ENCODE measurements around the gene NVL.
"Not testable (repeated sequence)": the region's sequence is repeated elsewhere in the genome, so short reads cannot be mapped to it uniquely, and the experiment has no call there.

NVL gene

DNA sequence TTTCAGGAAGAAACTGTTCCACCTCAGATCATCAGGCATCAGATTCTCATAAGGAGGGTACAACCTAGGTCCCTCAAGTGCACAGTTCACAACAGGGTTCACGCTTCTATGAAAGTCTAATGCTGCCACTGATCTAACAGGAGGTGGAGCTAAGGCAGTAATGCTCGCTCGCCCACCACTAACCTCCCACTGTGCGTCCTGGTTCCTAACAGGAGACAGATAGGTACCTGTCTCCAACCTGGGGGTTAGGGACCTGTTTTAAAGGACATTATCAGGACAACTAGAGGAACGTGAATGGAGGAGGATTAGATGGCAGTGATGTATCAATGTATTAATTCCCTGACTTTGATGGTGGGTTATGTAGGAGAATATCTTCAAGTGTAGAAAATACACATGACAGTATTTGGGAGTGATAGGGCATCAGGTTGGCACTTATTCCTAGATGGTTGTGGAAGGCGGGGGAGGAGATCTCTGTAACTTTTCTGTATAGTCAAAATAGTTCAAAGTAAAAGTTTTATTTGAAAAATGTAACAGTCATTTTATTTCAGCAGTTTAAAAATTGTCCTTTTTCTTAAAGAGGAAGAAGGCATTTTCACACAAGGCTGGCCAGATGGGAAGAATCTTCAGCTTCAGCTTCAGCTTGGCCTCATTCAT, 103.0 kb downstream of the NVL start:
- DNase-seq, result no peak

- DNase-seq, result no peak
Observed at GRCh38 chr1:224223819-224224714, 105.9 kb downstream of the NVL start.

- no peak for DNase-seq
Observed at GRCh38 chr1:224219612-224220059, 110.3 kb downstream of the NVL start.

DNA sequence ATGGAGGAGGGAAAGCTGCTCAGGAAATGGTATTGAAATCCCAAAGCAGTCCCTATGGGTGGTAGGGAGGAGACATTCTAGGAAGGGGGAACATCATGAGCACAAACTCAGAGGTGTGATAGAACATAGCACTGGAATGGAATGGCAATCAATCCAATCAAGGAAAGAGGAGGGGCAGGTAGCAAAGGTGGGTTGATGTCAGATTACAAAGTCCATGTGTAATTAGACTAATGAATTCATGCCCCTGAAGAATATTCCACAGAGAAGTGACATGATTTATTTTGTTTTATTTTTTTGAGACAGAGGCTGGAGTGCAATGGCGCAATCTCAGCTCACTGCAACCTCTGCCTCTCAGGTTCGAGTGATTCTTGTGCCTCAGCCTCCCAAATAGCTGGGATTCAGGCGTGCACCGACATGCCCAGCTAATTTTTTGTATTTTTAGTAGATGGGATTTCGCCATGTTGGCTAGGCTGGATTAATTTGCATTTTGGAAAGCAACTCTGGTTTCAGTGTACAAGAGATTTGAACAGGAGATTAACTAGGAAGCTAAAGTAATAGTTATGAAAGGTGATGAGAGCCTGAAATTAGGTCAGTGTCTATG, 110.9 kb downstream of the NVL start:
- no peak for DNase-seq

DNA sequence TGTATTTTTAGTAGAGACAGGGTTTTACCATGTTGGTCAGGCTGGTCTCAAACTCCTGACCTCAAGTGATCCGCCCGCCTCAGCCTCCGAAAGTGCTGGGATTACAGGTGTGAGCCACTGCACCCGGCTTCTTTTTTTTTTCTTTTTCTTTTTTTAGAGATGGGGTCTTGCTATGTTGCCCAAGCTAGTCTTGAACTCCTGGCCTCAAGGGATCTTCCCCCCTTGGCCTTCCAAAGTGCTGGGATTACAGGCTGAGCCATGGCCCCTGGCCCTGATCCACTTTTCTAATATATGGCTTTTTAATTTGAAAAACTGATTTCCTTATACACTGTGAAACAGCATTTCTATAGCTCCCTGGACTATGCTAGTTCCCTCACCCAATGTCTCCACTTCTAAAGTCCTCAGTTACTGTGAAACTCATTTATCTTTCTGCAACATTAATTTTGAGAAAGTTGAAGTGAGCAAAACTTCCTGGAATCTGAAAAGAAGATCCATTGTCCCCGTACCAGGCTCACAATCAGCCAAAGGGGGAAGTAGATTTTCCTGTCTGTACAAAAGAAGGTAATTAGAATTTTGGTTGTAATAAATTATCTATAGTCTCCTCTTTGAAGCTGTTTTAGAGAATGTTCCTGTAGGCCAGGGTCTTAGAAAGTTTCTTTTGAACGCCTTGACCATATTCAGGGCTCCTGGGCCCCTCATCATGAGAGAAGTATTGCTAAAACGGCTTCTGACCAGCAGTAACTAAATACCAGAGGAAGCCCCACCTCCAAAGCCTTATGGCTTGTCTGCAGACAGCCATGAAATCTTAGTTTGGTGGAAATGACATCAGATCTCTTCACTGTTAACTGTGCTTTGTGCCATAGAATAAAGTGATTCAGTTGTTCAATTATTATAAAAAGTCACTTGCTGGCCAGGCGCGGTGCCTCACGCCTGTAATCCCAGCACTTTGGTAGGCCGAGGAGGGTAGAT, 112.0 kb downstream of the NVL start:
- no peak for DNase-seq

- DNase-seq, result no peak
Observed at GRCh38 chr1:224216382-224216781, 113.6 kb downstream of the NVL start.

GRCh38 chr1:224213438-224214119, 116.4 kb downstream of the NVL start:
- no peak for DNase-seq

DNA sequence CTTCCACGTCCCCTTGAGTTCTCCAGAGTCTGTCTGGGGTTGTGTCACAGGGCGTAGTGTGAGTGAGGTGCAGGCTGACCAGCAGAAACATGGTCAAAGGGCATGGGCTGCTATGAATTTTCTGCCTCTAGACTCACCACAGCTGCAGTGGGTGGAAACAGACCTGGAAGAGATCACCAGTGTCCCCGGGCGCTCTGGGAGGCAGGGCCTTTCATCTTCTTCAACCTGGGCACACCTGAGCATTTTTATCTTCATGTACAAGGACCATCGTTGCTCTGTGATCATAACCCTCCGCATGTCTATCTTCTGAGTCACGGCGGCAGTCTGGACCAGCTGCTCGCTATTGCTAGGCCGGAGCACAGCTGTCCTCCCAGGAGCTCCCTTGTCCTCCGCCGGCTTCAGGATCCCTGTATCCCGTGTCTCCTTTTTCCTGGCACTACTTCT, 117.3 kb downstream of the NVL start:
- no peak for DNase-seq

GRCh38 chr1:224211206-224211962, 118.6 kb downstream of the NVL start:
- DNase-seq, result no peak

GRCh38 chr1:224205931-224206538, 123.9 kb downstream of the NVL start:
- not testable (repeated sequence) for DNase-seq

GRCh38 chr1:224205438-224205840, 124.5 kb downstream of the NVL start:
- no peak for DNase-seq

DNA sequence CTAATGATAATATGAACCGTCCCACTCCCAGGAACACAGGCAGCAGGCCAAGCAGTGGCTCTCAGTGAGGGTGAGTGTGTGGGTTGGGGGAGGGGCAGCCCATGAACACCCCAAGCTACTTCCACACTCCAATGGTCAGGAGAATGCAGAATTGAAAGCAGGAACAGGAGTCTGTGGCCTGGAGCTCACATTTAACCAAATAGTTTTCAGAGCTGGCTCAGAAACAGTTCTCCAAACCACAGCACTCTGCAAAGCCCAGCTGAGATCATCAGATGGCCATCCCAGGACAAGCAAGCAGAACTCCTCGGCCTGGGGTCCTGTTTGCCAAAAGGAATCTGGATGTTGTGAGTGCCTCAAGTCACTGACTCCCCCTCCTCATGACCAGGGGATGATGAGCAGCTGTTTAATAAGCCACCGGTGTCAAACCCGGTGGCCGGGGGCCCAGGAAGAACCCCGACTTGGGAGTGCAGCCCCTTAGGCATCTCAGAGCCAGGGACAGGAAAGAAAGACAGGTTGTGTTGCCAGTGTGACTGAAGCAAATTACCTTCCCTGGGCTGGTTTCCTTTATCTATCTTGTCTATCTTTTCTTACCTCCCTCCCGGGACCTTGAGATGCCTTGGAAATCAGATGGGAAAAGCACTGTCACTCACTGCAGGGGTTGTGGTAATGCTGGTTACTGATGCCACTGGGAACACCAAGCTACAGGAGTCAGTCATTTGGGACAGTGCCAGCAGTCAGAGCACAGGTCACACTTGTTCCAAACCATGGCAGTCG, 126.5 kb downstream of the NVL start:
- no peak for DNase-seq

- DNase-seq, result no peak
Observed at GRCh38 chr1:224201853-224202252, 128.1 kb downstream of the NVL start.

DNA sequence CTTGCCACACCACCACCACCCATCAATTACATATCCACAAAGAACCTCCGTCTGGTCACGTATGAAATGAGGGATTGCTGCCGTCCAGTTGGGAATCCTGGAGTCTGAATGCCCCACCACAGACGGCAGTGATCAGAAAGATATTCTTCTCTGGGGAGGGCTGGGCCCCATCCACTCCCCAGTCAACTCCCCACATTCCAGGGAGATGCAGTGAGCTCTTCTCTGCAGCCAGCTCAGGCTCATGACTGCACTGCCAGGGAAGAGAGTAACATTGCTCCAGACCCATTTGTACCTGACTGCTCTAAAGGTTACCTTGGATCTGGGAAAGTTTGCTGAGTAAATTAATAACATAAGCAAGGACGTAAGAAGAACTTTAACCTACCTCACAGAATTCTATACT, 128.6 kb downstream of the NVL start:
- no peak for DNase-seq

GRCh38 chr1:224199679-224200078, 130.3 kb downstream of the NVL start:
- no peak for DNase-seq

GRCh38 chr1:224198572-224198971, 131.4 kb downstream of the NVL start:
- DNase-seq, result no peak

DNA sequence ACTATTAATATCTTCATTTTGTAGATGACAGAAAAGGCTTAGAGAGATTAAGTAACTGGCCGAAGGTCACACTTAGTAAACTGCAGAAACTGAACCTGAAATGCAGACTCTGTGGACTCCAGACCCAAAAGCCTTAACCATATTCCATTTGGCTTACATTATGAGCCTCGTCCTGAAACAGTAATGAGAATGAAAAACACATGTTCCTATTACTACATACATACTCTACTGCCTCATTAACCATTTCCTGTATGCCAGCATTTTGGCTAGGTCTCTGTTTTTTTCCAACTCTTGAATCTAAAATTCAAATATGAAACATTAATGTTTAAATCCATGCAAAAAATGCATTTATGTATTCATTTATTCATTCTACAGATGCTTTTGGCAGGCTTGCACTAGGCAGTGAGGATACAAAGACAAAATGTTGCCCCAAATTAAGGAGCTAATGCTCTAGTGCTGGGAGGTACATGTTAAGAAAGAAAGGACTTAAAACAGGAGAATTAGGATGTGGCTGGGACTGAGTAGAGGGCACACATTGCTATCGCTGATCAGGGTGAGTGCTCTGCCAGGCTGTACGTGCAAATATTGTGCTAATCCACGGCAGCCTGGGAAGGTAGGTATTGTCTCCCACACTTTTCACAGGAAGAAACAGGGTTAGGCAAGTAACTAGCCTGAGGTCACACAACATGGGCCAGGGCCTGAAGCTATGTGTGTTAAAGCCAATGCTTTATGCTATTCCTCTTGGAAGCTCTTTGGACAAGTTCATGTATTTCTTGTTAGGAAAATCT, 133.0 kb downstream of the NVL start:
- no peak for DNase-seq

DNA sequence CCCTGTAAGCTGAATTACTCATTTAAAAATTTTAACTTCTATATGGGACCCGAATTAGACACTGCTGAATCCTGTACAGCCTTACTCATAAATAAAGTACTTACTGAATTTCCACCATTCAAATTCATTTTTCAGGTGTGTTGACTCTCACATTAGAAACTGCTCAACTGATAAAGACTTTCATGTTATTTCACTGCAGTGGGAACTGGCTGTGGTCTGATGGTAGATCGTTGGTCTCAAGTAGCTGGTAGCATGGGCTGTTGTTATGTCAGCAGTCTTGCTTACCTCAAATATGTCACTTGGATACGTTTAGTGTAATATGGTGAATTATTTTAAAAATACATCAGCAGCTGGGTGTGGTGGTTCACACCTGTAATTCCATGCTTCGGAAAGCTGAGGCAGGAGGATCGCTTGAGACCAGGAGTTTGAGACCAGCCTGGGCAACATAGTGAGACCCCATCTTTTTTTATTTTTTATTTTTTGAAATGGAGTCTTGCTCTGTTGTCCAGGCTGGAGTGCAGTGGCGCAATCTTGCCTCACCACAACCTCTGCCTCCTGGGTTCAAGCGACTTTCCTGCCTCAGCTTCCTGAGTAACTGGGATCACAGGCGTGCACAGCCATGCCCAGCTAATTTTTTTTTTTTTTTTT, 136.5 kb downstream of the NVL start:
- DNase-seq, result no peak

Data from NCI-H2107 (cell line).